Astrocyte of the spinal cord (primary cell): ENCODE results near the gene PLA2G4F.
A peak's percentile ranks its signal among the peaks of the same experiment; 100 is the strongest.

Experiments used
- DNase-seq: peaks from one replicate; pipeline ENCODE4 v3.0.0; 2011; ENCODE audit warnings: low read depth, low spot score
- H3K4me3 ChIP-seq: 2 replicates; pipeline ENCODE4 v1.5.1; 2011; ENCODE audit warnings: low read depth, mild to moderate bottlenecking, low read length, moderate library complexity
- in situ Hi-C: cut with HindIII; loops from 2 replicates; pipeline ENCODE4 v1.10.0; 2017; ENCODE audit warnings: low sequenced_read_pairs
- TF ChIP-seq, protein P1 (sequence below): IDR thresholded peaks from 2 replicates; pipeline ENCODE4 v1.5.1; 2012; ENCODE audit warnings: low read depth, mild to moderate bottlenecking, low read length, inconsistent platforms

Gene PLA2G4F

DNA sequence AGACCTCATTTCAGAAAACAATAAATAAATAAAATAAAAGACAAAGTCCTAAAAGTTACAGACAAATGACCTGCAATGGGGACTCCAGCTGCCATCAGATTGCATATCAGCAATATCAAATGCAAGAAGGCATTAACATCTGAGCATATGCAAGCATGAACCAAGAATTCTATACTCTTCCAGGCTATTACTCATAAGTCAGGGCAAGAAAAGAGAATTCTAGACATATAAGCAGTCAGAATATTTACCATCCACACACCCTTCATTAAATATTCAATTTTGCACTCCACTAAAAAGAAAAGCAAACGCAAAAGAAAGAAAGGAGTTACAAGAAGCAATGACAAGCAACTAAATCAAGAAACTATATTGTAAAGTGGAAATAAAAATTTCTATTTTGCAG is 21.1 kb downstream of the PLA2G4F start:
- H3K4me3 ChIP-seq = no peak overlapping the region
- TF ChIP-seq, protein P1, sequence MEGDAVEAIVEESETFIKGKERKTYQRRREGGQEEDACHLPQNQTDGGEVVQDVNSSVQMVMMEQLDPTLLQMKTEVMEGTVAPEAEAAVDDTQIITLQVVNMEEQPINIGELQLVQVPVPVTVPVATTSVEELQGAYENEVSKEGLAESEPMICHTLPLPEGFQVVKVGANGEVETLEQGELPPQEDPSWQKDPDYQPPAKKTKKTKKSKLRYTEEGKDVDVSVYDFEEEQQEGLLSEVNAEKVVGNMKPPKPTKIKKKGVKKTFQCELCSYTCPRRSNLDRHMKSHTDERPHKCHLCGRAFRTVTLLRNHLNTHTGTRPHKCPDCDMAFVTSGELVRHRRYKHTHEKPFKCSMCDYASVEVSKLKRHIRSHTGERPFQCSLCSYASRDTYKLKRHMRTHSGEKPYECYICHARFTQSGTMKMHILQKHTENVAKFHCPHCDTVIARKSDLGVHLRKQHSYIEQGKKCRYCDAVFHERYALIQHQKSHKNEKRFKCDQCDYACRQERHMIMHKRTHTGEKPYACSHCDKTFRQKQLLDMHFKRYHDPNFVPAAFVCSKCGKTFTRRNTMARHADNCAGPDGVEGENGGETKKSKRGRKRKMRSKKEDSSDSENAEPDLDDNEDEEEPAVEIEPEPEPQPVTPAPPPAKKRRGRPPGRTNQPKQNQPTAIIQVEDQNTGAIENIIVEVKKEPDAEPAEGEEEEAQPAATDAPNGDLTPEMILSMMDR = no peak
- in situ Hi-C loops = no loop called here
- DNase-seq = no peak

DNA sequence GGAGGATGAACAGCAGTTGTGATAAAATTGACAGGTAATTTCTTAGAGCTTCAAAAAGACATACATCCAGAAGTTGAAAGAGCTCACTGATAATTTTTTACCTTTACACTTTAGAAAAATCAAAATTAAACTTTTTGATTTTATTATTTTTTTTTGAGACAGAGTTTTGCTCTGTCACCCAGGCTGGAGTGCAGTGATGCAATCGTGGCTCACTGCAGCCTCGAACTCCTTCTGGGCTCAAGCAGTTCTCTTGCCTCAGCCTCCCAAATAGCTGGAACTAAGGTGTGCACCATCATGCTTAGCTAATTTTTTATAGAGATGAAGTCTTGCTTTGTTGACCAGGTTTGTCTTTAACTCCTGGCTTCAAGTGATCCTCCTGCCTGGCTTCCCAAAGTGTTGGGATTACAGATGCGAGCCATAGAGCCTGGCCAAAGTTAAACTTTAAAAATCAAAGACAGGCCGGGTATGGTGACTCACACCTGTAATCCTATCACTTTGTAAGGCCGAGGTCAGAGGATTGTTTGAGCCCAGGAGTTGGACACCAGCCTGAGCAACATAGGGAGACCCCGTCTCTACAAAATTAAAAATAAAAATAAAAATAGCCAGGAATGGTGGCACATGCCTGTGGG is 21.7 kb downstream of the PLA2G4F start:
- in situ Hi-C loops = no loop called here
- TF ChIP-seq, protein P1 = no peak
- DNase-seq = no peak
- H3K4me3 ChIP-seq = no peak overlapping the region

DNA sequence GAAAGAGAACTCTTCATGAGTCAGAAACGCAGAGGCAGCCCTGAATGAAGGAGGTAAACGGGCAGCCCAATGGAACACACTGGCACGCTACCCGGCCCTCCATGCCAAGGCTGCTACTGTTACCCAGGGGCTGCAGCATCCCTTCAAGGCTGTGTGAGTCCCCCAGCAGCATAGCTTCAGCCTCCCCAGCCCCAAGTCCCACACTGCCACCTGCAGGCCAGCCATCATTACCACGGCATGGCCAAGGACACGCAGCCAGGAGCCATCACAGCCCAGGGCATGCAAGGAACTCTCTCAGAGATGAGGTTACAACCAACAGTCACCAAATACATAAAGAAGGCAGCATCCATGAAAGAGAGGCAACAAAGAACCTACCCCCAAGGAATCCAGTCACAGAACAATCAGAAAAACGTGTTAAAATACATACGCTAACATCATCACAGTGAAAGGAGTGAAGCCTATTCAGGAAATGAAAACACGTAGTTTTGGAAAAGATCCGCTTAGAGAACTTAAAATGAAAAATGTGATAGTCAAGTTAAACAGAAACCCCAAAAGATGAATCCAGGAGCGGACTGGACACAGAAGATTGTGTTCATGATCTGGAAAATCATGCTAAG is 22.4 kb downstream of the PLA2G4F start:
- no peak for DNase-seq
- no peak overlapping the region for H3K4me3 ChIP-seq
- TF ChIP-seq, protein P1 = peak; percentile 73
- in situ Hi-C loops = no loop called here

DNA sequence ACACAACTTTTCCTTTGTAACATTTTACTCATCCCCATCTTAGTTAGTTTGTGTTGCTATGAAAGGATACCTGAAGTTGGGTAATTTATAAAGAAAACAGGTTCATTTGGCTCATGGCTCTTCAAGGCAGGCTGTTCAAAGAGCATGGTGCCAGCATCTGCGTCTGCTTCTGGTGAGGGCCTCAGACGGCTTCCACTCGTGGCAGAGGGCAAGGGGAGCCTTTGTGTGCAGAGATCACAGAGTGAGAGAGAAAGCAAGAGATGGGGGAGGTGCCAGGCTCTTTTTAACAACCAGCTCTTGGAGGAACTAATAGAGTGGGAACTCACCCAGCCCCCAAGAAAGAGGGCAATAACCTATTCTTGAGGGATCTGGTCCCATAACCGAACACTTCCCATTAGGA is 23.1 kb downstream of the PLA2G4F start:
- TF ChIP-seq, protein P1 = no peak
- DNase-seq = no peak
- H3K4me3 ChIP-seq = no peak overlapping the region
- in situ Hi-C loops = no loop called here

DNA sequence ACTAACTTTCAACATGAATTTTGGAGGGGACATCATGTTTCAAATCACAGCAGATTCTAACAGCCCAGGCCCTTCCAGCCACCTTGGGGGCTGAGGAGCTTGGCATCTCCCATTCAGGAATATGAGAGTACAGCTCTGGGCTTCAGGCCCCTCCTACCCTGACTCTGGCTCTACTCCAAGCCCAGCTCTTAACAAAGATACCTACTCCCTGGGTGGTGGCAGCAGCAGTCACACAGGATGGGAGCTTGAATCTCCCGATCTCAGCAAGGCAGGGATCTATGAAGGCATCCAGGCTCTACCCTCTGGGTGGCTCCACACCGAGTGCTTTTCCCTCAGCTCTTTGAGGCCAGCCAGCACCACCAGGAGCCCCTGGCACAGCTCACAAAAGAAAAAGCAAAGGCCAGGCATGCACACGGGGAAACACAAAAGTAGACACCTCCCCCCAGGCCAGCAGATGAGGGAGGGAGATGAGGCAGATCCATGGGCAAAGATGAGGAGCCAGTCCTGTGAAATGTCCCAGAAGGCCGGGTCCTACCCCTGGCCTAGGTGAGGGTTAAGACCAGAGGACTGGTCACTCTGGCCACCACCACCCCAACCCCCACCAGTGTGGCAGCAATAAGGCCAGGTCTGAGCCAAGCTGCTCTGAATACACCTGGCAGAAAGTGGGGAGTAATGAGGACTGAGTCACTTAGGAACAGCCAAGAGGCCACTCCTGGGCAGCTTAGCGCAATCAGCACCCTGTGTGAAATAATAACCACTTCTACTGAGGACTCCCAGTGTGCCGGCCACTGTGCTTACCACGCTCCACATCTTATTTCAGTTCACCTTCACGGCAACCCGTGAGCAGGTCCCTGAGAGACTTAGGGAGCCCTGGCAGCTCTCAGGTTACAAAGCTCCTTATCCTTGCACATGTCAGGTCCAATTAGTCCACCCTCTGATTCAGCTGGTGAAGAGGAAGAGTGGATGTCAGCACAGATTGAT is 24.3 kb downstream of the PLA2G4F start:
- H3K4me3 ChIP-seq = no peak overlapping the region
- in situ Hi-C loops = no loop called here
- DNase-seq = no peak
- TF ChIP-seq, protein P1 = no peak

DNA sequence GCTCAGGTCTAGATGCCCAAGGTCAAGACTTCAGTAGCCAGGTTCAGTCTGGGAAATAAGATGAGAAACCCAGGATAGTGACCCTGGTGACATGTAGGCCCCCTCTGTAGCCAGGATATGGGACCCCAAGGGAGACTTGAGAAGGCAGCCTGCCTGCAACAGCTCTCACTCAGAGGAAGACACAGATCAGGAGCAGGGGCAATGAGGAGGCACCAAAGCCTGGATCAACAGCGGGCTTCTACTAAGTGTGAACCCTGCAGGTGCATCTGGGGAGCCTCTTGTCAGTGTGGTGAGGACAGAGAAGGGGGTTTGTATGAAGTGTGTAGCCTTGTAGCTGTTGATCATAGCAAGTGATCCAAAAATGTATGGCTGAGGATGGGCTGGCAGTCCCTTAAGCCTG is 25.4 kb downstream of the PLA2G4F start:
- no peak for DNase-seq
- TF ChIP-seq, protein P1 = no peak
- in situ Hi-C loops = no loop called here
- H3K4me3 ChIP-seq = no peak overlapping the region
